Stimulated activated CD4-positive, alpha-beta T cell treated with anti-CD3 and anti-CD28 coated beads, TNF-alpha, amount 100 ng/mL, for 4 hours (primary cell): ENCODE results near the gene ADAMTSL5.

Experiments used
- DNase-seq, 3 experiments: peaks; one replicate each; pipeline ENCODE4 v3.0.0-alpha.2; 2020; ENCODE audit warnings: low read depth in 3 of 3

ADAMTSL5 gene

GRCh38 chr19:1495799-1496713 is 16.8 kb downstream of the ADAMTSL5 start:
- no peak for DNase-seq

GRCh38 chr19:1495051-1495798 is 17.6 kb downstream of the ADAMTSL5 start:
- DNase-seq, result no peak

GRCh38 chr19:1494115-1494815 is 18.6 kb downstream of the ADAMTSL5 start:
- DNase-seq, result no peak

- DNase-seq, result no peak
Observed at GRCh38 chr19:1492474-1493006, 20.3 kb downstream of the ADAMTSL5 start.

GRCh38 chr19:1491849-1492170 is 21.0 kb downstream of the ADAMTSL5 start:
- DNase-seq, result no peak

- no peak for DNase-seq
Observed at GRCh38 chr19:1491114-1491848, 21.5 kb downstream of the ADAMTSL5 start, which contains the start of gene REEP6. REEP6 (plus strand) TSS chr19:1491181; CDS start chr19:1491270, 89 bp downstream.

- DNase-seq, result peak; percentile 96 to 97 (median 97)
Observed at GRCh38 chr19:1490311-1491113, 22.3 kb downstream of the ADAMTSL5 start, which contains the start of gene PCSK4. PCSK4 (minus strand) TSS chr19:1490350; CDS start chr19:1490346, 4 bp downstream.

GRCh38 chr19:1489463-1490310 is 23.1 kb downstream of the ADAMTSL5 start:
- DNase-seq, result no peak

- DNase-seq, result no peak
Observed at GRCh38 chr19:1488282-1488601, 24.6 kb downstream of the ADAMTSL5 start.

GRCh38 chr19:1487576-1488281 is 25.1 kb downstream of the ADAMTSL5 start:
- no peak for DNase-seq

GRCh38 chr19:1486720-1487575 is 25.9 kb downstream of the ADAMTSL5 start:
- DNase-seq, result no peak

GRCh38 chr19:1483979-1484428 is 28.8 kb downstream of the ADAMTSL5 start:
- DNase-seq, result no peak

- DNase-seq, result no peak
Observed at GRCh38 chr19:1483131-1483978, 29.5 kb downstream of the ADAMTSL5 start.

- no peak for DNase-seq
Observed at GRCh38 chr19:1482361-1483130, 30.3 kb downstream of the ADAMTSL5 start.

GRCh38 chr19:1481893-1482360 is 30.9 kb downstream of the ADAMTSL5 start:
- DNase-seq, result no peak
